Activated naive CD4-positive, alpha-beta T cell treated with Interleukin-2 at 50 U/mL for 16 hours (primary cell): ENCODE measurements around the gene GNAS-AS1.
A peak's percentile ranks its signal among the peaks of the same experiment; 100 is the strongest.

Source experiments
- DNase-seq: peaks from one replicate; pipeline ENCODE4 v3.0.0-alpha.2; 2020

The GNAS-AS1 gene

DNA sequence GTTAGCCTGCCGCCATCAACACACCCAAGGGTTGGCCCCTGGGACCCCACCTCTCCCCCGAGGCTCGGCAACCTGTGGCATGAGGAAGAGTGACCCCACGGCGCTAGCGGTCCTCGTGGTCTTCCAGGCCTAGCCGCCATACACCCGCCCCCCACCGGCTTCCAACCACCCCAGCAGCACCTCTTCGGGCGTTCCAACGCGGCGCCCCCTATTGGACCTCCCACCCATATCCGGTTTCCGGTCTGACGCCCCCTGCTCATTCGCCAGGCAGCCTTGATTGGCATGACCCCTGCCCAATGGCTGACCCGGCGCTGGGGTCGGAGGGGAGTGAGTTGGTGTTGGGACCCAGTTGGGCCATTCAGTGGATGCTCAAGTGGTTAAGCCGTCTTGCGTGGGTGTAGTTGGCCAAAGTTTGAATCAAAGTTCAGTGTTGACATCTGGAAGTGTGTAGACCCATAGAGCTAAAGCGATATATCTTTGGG is at the start of gene GNAS-AS1:
TSS of gene GNAS-AS1 (minus strand) at position 210 of the 482 bp plus-strand sequence.
- peak; percentile 83 for DNase-seq

DNA sequence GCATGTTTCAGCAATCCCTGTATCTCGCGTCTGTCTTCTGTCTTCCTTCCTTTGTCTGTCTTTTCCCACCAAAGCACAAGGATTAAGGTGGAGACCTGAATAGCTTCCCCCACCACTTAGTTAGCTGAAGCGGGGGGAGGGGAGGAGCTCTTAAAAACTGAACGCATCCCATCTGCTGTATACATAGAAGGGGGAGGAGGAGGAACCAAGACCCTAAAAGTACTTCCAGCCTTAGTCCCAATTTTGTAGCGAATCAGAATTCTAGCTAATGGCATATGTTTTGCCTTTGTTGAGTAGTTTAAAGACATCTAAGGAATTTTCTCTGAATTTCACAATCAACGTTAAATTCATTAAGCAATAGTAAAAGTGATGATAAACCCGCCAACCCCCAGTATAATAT is 49.7 kb upstream of the GNAS-AS1 start:
- DNase-seq: no peak

DNA sequence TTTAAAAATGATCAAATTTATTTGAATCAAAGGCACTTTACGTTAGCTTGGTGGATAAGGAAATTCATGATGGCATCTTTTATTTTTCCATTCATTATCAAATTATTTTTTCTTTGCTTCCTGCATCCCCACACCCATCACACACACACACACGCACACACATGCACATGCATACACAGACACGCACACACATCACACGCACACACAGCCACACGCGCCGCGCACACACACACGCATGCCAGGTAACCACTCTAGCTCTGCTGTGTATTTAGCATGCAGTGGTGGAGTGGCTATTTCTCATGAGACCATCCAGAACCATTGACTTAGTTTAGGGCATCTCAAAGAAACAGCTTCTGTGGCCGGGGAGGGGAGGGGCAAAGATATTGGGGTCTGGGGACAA is 48.8 kb upstream of the GNAS-AS1 start:
- no peak for DNase-seq

DNA sequence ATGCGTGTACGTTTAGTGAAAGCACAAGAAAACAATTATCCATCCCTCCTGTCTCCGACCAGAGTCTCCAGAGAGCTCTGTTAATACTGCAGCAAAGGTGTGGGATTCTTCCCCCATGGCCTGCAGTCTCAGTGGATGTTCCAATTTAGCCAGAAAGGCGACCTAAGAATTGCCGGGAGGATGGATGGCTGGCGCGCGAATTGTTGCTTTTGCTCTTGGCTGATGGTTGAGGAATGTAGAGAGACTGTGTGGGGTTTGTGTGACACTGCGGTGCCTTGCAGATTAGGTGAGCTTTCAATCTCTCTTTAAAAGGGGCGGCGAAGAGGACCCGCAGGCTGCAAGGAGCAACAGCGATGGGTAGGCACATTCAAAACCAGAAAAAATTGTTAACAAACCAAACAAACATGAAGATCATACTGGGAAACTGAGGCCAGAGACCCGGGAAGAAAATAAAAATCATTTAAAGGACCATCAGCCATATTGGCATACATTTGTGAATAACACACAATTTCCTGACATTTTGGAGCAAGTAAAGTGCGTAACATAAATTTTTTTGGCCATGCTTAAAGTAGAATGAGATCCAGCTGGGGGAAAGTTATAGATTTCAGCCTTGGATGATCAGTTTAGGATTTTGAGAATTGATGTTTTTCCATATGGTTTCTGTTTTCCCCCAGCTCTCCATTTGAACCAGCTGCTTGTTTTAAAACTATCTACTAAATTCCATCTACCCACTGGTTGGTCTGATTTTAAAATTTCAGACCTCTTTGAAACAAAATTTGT is 48.1 kb upstream of the GNAS-AS1 start:
- DNase-seq: no peak

DNA sequence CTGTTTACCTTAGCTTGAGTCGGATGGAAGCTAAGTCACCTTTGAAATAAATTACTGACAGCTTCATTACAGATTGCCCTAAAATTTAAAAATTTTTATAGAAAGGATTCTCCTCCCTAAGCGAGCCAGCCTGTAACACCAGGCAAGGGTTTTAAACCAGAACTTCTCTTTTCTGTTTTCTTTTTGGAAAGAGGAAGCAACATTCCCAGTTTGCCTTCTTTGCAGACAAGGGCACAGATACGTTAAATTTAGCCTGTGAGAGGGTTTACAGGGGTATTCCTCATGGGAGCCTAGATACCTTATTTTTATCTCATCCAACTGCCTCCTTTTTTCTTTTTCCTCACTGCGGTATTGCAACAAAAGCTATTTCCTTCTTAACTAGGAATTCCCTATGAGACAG is 46.8 kb upstream of the GNAS-AS1 start:
- no peak for DNase-seq

DNA sequence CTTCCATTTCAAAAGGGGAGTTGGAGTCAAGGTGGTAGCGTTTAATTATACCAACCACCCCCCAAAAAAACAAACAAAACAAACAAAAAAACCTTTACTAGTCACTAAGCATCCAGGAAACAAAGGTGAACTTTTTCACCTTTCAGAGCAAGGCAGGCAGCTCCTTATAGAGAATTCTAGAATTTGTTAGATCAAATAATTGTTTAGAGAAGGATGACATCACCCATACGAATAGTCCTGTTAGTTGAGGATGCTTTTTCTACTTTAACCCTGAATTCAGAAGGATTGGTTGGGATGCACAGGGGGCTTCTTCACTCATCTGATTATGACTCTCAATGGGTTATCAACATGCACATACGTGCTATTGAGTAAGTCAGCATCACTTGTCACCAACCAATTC is 46.1 kb upstream of the GNAS-AS1 start:
- no peak for DNase-seq

DNA sequence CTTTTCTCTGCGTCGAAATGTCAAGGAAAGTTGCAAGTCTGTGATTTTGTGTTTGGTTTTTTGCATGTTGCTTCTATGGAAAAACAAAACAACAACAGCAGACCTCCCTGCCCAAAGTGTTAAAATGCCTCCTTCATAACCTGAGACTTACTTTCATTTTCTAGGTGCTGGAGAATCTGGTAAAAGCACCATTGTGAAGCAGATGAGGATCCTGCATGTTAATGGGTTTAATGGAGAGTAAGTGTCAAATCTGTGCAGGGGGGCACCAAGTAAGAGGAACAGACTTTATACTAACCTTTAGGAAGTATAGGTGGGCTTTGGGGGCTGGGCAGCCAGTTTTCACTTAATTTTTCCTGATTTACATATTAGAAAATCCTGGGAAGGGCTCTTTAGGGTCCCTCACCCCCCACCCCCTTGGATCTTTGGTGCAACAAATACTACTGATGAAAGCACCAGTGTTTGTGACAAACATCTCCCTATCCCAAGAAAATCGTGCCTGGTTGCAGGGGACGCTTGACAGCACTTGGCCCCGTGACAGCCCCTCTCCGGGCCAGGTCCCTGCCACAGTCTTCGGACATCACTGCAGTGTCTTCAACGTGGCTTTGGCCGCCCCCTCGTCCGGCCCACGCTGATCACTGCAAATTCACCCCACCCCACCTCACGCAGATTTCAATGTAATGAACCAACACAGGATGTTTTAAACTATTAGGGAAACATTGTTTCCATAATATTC is 44.9 kb upstream of the GNAS-AS1 start:
- no peak for DNase-seq

DNA sequence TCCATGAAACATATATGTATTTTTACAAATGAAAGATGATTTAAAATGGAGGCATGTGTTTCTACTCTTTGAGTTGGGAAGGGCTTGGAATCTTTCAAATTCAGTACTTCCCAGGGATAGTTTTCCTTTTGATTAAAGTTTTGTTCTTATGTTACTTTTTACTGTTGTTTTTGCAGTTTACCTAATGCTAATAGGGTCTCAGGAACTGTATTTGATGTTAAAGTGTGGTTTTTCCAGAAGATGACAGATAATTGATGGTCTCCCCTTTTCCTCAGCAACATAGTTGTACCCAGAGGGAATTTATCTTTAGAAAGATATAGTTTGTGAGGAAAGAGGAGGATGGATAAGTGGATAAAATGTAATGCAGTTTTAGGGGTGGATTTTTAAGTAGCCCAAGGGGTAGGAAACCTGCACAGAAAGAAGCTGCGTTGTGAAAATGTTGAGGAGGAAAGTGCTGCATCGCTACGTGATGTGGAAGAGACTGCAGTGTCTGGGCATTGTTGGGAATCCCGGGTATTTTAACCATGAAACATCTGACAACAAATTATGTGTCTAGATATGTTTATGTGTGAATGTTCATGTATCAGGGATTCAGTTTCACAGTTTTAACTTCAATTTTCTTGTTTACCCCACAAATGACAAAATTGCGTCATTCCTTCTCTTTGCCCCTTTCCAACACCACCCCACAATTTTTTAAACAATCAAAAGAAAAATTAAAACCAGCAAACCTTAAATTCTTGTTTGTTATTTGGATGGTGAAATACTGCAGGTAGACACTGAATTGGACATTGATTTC is 44.1 kb upstream of the GNAS-AS1 start:
- no peak for DNase-seq

DNA sequence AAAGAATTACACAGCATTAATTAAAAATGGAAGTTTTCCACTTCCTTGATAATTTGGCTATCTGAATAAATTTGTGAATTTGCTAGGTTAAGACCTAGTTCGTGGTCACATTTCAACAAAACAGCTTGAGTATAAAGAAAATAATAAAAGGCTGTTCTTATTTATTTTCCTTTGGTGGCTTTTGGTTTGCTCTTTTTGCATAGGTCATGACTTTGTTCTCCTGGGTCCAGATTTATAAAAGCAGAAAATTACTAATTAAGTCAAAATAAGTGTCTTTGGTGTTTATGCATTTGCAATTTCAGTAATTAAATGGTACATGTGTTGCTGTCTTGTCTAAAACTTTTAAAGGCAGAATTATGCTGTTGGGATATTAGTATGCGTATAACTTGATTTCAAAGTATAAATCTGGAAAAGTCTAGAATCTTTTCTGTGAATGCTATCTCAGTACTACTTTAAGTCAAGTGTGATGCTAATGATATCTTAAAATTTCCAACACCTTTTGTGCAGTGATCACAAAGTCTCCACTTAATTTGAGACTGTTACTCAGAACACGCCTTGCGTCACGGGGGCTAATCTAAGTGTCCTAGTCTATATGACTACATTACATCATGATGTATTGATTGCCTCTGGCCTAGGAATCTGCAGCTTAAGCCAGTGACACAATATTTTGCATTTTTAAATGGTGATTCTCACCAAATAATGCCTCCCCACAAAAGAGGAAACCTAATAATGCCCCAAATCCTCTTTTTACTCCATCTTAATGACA is 42.8 kb upstream of the GNAS-AS1 start:
- peak; percentile 53 for DNase-seq

DNA sequence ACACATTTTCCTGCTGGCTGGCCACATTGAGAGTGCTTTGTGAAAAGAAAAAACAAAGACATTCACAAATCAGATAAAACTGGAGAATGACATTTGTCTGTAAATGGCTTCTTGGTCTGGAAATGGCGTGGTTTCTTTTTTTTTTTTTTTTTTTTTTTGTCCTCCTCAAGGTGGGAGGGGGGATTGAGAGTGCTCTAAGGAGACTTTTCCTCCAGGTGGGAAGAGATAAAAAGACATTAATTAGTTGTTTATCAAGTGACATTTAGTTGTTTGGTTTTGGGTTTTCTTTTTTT is 42.2 kb upstream of the GNAS-AS1 start:
- no peak for DNase-seq

DNA sequence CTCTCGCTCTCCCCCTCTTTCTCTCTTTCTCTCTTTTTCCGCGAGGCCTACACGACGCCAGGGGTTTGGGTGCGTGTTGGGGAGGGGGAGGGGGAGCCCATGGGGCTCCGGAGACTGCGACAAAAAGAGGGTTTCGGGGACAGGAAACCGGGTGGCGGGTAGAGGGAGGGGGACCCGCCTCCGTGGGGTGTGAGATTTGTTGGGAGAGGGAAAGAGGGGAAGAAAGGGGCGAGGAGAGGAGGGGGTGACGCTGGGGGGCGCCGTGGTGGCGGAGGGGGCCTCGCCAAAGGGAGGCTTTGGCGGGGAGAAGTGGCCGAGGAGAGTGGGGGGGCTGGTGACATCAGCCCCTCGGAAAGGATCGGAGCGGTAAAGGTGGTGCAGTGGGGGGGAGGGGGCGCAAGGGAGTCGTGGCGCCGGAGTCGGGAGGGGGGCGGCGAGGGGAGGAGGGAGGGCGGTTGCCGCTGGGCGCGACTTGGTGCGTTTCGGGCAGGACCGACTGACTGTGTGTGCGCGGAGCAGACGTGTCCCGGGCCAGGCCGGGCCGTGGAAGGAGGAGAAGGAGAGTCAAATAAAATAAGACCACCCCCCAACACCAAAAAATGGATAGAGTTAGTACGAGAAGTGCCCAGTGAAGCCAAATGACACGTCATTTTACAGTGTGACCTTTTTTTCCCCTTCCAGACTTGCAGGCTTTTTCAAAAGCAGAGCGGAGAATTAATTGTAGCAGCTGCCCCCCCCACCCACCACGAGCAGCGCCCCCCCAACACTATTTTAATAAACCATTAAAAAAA is 41.6 kb upstream of the GNAS-AS1 start:
- DNase-seq: peak; percentile 72

DNA sequence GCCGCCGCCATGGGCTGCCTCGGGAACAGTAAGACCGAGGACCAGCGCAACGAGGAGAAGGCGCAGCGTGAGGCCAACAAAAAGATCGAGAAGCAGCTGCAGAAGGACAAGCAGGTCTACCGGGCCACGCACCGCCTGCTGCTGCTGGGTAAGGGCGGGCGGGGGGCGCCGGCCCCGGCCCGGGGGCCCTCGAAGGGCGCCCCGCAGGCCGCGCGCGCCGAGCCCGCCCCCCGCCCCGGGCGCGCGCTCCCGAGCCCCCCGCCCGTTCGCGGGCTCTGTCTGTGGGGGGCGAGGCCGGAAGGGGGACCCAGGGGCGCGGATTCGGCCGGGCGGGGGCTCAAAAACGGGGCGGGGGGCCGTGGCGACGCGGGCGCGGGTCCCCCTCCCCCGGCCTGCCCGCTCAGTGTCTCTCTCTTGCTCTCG is 41.0 kb upstream of the GNAS-AS1 start:
- peak; percentile 40 for DNase-seq

DNA sequence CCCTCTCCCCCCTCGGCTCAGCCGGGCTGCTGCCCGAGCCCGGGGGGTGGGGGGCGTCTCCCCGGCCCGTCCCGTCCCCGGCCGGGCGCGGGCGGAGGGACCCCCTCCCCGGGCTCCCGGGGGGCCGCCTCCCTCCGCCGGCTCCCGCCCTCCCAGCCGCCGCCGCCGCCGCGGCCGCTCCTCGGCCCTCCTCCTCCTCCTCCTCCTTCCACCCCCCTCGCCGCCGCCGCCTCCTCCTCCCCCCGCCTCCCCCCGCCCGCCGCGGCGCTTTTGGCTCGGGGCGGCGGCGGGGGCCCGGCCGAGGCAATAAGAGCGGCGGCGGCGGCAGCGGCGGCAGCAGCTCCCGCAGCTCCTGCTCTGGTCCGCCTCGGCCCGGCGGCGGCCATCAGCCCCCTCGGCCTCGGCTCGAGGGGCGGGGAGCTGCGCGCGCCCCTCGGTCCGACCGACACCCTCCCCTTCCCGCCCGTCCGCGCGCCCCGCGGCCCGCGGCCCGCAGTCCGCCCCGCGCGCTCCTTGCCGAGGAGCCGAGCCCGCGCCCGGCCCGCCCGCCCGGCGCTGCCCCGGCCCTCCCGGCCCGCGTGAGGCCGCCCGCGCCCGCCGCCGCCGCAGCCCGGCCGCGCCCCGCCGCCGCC is 40.5 kb upstream of the GNAS-AS1 start:
- peak; percentile 73 for DNase-seq

DNA sequence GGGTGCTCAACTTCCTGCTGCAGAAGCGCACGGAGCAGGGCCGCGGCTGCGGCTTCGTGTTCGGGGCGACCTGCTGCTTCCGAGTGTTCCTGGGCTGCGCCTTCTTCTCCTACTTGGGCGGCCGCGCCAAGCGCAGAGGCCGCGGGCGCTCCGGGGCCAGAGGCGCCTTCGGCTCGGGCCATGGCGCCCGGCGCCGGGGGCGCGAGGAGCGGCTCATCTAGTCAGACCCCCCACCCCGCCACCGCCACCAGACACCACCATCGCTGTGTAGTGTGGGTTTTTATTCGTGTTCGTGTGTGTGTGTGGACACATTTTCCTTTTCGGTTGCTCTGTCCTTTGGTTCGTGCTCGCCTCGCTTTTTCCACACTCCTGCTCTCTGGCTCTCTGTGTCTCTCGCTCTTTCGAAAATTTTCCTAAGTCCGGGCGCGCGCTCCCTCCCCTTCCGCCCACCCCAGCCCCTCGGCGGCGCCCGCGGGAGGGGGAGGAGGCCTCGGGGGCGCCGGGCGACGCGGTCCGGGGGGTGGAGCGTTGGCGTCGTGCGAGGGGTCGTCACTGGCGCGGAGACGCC is 39.9 kb upstream of the GNAS-AS1 start:
- peak; percentile 67 for DNase-seq

DNA sequence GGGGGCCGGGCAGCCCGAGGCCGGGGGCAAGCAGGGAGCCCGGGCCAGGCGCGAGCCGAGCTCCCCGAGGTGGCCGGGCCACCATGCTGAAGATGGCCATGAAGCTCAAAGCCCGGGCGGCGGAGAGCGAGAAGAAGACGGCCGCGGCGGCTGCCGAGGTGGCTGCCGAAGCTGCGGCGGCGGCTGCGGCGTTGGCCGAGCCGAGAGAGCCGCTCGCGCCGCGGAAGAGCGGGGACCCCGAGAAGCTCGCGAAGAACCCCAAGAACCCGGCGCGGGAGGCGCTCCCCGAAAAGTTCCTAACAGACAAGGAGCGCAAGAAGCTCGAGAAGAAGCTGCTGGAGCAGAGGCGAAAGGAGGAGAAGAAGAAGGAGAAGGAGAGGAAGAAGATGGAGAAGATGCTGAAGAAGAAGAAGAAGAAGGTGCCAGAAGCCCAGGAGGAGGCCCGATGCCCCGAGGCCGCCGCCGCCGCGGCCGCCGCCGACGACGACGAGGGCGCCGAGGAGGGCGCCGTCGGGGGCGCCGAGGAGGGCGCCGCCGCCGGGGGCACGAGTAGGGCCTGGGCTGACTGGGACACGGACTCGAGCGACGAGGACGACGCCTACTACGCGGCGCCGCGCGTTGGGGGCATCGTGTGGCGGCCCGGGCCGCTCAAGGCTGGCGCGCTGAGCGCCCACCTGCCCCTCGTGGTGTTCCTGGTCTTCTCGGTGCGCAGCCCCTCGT is 39.3 kb upstream of the GNAS-AS1 start:
- peak; percentile 49 for DNase-seq

DNA sequence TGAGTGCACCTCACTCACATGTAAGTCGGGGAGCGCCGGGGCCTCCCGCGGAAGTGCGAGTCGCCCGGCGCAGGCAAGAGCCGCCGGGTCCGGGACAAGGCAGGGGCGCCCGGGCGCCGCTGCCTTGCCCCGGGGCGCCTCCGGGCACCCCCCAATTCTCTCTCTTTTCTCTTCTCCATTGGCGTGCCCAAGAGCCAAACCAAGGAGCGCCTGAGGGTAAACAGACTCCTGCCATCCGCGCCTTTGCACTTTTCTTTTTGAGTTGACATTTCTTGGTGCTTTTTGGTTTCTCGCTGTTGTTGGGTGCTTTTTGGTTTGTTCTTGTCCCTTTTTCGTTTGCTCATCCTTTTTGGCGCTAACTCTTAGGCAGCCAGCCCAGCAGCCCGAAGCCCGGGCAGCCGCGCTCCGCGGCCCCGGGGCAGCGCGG is 38.6 kb upstream of the GNAS-AS1 start:
- DNase-seq: no peak

DNA sequence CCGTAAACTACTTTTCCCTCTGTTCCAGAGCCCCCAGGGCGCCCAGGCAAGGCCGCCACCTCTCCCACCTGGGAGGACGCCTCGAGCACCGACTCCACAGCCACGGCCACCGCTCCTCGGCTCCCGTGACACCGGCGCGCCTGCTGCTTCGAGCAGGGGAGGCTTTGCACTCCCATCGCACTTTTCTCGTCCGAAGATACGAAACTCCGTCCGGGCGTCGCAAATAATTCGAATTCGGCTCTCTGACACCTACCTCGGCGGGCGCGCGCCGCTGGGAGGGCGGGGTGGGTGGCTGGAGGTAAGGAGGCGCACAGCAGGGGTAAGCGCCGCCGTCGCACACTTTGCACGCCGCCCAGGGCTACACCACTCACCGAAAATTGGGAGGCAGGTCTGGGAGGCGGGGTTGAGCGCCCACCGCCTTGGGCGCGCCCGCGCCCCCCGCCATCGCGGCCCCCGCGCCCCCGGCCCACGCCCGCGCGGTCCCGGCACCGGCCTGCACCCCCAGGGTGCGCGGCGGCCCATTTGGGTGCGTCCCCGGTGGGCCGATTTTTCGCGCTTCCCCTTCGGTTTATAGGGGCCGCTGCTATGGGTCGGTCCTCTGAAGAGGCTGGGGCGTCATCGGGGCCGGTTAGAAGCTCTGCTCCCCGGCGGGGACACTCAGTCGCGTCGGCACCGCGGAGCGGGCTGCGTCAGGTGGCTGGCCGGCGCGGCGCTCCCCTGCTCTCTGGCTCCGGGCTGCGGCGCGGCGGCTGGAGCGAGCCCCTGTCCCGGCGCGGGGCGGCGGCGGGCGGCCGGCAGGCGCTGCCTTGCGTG is 38.0 kb upstream of the GNAS-AS1 start:
- peak; percentile 84 for DNase-seq

DNA sequence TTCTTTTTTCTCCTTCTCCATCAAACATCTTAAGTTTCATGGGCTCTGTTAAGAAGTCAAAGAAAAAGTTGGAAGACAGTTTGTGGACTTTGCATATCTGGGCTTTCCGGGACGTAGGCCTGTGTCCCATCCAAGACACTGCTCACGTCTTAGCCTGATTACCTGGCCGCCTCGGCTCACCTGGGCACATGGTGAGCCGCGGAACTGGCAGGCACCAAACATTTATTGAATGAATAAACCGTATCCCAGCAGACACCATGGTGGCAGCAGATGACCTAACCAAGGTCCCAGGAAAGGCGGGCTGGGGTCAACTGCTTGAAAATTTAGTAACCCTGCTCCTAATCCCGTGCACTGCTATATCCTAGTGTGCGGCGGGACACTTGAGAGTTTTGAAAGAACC is 37.4 kb upstream of the GNAS-AS1 start:
- DNase-seq: no peak

DNA sequence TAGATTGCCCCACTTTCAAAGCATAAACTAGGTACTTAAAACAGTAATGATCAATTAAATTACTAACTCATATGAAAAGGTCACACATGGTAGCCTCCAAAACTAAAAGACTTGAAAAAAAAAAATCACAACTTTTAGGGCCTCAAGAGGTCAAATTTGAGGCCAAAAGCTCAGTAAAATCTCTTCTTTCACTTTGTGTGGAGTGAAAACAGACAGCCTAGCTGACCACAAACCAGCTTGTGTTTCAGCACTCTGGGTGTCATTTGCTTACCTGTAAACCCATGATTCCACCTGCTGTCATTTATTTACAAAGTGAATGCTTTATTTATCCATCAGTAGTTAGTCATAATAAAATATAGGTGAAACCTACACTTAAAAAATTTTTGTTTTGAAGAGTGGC is 35.8 kb upstream of the GNAS-AS1 start:
- DNase-seq: no peak

DNA sequence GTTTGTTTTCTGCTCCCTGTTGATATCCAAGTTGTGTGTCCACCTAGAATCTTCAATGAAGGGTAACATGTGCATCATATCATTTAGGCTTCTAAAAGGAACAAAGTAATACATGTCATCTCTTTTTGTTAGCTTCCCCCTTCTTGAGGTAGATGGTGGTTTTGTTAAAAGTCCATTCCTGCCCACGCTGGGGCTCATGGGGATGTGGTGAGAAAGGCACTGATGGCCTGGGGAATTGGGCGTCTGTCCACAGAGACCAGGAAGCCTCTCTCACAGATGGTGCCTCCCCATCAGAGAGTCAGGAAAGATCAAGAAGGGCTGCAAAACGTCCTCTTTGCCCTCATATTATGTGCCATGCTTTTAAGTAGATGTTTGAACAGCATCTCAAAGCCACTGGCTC is 34.3 kb upstream of the GNAS-AS1 start:
- no peak for DNase-seq
